Ascending aorta (tissue), 2 donors: ENCODE measurements around the gene FAM227B. TPM values are rescaled to one million over a fixed set of nuclear protein-coding genes. Genes with fewer than 3 reads are reported as not detected.
"Not testable (repeated sequence)": the region's sequence is repeated elsewhere in the genome, so short reads cannot be mapped to it uniquely, and the experiment has no call there.

Experiments
- DNase-seq, 2 donors: peaks; one replicate each; pipeline ENCODE4 v3.0.0-alpha.2; 2019; ENCODE audit warnings: low spot score in 2 of 2
- H3K27ac ChIP-seq, 2 donors: fragments of 200-600 bp; sonication (generic); one replicate each; pipeline ENCODE4 v1.5.1; 2016 to 2017; ENCODE audit warnings: mild to moderate bottlenecking in 1 of 2
- H3K27me3 ChIP-seq: fragments of 200-600 bp; sonication (generic); one replicate; pipeline ENCODE4 v1.5.1; 2017
- H3K36me3 ChIP-seq, 2 donors: fragments of 200-600 bp; sonication (generic); one replicate each; pipeline ENCODE4 v1.5.1; 2016
- H3K4me1 ChIP-seq, 2 donors: fragments of 200-600 bp; sonication (generic); one replicate each; pipeline ENCODE4 v1.5.1; 2016 to 2017; ENCODE audit warnings: mild to moderate bottlenecking in 1 of 2
- H3K4me3 ChIP-seq, 2 donors: fragments of 200-600 bp; sonication (generic); one replicate each; pipeline ENCODE4 v1.5.1; 2016 to 2017; ENCODE audit warnings: mild to moderate bottlenecking in 1 of 2
- H3K9me3 ChIP-seq, 2 donors: fragments of 200-600 bp; sonication (generic); one replicate each; pipeline ENCODE4 v1.5.1; 2016
- CTCF ChIP-seq, 3 experiments: fragments of 200-600 bp in 2 of 3; fragments of 450-650 bp in 1 of 3; sonication (generic) in 2 of 3; IDR thresholded peaks; one replicate each; pipeline ENCODE4 v1.5.1; 2016 to 2019; ENCODE audit warnings: antibody characterized with exemption in 3 of 3, mild to moderate bottlenecking in 1 of 3, moderate library complexity in 1 of 3
- intact Hi-C: fragments of 100-400 bp; cut with DNase I; formaldehyde crosslinking; loops from one replicate; pipeline ENCODE4 v1.15.1; 2023
- total RNA-seq: library from RNA; depleted of rRNA; stranded (reverse); fragments of >200 nt; gene quantifications from one replicate; pipeline ENCODE4 v1.1.0, GENCODE V29; 2016

FAM227B gene
- total RNA-seq, 1 donor from 2014 or later: not detected

- DNase-seq: no peak
- Histone ChIP-seq H3K36me3 (no peaks in the 10 kb centered on the region), H3K9me3 (peaks cover 4 to 5% of the 10 kb centered on the region in 2 donors), H3K4me3 (no peak overlapping the region), H3K27ac (no peak overlapping the region), H3K27me3 (no peaks in the 10 kb centered on the region), H3K4me1 (no peaks in the 10 kb centered on the region)
- TF ChIP-seq CTCF (IDR thresholded peaks at IDR 0.05): no peak
- intact Hi-C loops: no loop called here
These were observed 254.1 kb downstream of the FAM227B start for GRCh38 chr15:49366496-49366895.

DNA sequence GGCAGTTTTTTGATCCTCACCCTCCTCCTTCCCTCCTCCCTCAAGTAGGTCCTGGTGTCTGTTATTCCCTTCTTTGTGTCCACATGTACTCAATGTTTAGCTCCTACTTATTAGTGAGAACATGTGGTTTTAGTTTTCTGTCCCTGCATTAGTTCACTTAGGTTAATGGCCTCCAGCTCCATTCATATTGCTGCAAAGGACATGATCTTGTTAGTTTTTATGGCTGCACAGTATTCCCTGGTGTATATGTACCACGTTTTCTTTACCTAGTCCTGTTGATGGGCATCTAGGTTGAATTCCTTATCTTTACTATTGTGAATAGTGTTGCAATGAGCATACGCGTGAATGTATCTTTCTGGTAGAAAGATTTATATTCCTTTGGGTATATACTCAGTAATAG, 259.2 kb downstream of the FAM227B start:
- H3K27ac ChIP-seq: no peak overlapping the region
- no peaks in the 10 kb centered on the region for H3K27me3 ChIP-seq
- TF ChIP-seq CTCF (IDR thresholded peaks at IDR 0.05): no peak
- peaks cover 0 to 8% of the 10 kb centered on the region in 2 donors for H3K9me3 ChIP-seq
- no peak for DNase-seq
- no peaks in the 10 kb centered on the region for H3K4me1 ChIP-seq
- H3K4me3 ChIP-seq: no peak overlapping the region
- intact Hi-C loops: no loop called here
- no peaks in the 10 kb centered on the region for H3K36me3 ChIP-seq

- H3K27me3 ChIP-seq, H3K27ac ChIP-seq, DNase-seq, H3K4me3 ChIP-seq, intact Hi-C loops, H3K4me1 ChIP-seq, H3K36me3 ChIP-seq: not testable (repeated sequence)
- peaks cover 4 to 19% of the 10 kb centered on the region in 2 donors for H3K9me3 ChIP-seq
These were observed 266.2 kb downstream of the FAM227B start for GRCh38 chr15:49354439-49354838.

GRCh38 chr15:49343546-49343945, 277.1 kb downstream of the FAM227B start:
- Histone ChIP-seq H3K4me3 (no peak overlapping the region), H3K36me3 (peaks cover 0 to 14% of the 10 kb centered on the region in 2 donors), H3K4me1 (no peaks in the 10 kb centered on the region), H3K27me3 (no peaks in the 10 kb centered on the region), H3K27ac (no peak overlapping the region), H3K9me3 (peaks cover 0 to 22% of the 10 kb centered on the region in 2 donors)
- DNase-seq: no peak
- intact Hi-C loops: no loop called here
- no peak for TF ChIP-seq CTCF (IDR thresholded peaks at IDR 0.05)

DNA sequence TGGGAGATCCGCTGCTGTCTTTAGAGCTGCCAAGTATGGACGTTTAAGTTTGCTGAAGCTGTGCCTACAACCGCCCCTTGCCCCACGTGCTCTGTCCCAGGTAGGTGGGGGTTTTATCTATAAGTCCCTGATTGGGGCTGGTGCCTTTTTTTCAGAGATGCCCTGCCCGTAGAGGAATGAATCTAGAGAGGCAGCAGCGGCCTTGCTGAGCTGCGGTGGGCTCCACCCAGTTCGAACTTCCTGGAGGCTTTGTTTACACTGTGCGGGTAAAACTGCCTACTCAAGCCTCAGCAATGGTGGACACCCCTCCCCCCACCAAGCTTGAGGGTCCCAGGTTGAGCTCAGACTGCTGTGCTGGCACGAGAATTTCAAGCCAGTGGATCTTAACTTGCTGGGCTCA, 281.0 kb downstream of the FAM227B start:
- DNase-seq: no peak

DNA sequence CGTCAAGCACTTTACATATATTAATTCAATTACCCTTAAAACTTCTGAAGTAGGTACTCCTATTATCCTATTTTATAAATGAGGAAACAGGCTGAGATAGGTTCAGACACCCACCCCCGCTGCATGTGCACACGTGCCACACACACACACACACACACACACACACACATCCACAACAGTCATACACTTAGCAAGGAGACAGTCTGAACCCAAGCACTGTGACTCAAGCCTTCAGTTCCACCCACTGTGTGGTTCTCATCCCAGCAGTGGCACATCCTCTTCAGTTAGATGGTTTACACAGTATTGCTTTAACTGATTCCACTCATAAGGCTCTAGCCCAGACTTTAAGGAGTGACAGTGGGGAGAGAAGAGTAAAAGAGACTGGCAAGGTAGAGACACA, 288.7 kb downstream of the FAM227B start:
- no peak for TF ChIP-seq CTCF (IDR thresholded peaks at IDR 0.05)
- Histone ChIP-seq H3K36me3 (no peaks in the 10 kb centered on the region), H3K27ac (no peak overlapping the region), H3K4me1 (no peaks in the 10 kb centered on the region), H3K4me3 (no peak overlapping the region), H3K27me3 (no peaks in the 10 kb centered on the region), H3K9me3 (no peaks in the 10 kb centered on the region)
- intact Hi-C loops: no loop called here
- no peak for DNase-seq

More for the DNA sequence above, 281.0 kb downstream of the FAM227B start:
- no peak for TF ChIP-seq CTCF (IDR thresholded peaks at IDR 0.05)
- no peak overlapping the region for H3K4me3 ChIP-seq
- peaks cover 0 to 14% of the 10 kb centered on the region in 2 donors for H3K36me3 ChIP-seq
- no peaks in the 10 kb centered on the region for H3K27me3 ChIP-seq
- H3K27ac ChIP-seq: no peak overlapping the region
- no peaks in the 10 kb centered on the region for H3K4me1 ChIP-seq
- peaks cover 0 to 22% of the 10 kb centered on the region in 2 donors for H3K9me3 ChIP-seq
- intact Hi-C loops: no loop called here
